Measurements from ENCODE around the gene TTC27. TPM values are rescaled to one million over a fixed set of nuclear protein-coding genes. Genes with fewer than 3 reads are reported as not detected.
"Not testable (repeated sequence)": the region's sequence is repeated elsewhere in the genome, so short reads cannot be mapped to it uniquely, and the experiment has no call there.

Gene TTC27
- total RNA-seq, 2 donors from 2014 or later, result 16.4 to 20.3 TPM

- Histone ChIP-seq H3K36me3 (ENCODE audit: control insufficient read depth, insufficient read depth, low read length) (no peaks in the 10 kb centered on the region), H3K27ac (ENCODE audit: low read depth, low read length) (no peak overlapping the region), H3K4me1 (ENCODE audit: control insufficient read depth, insufficient read depth, low read length) (peaks cover 3% of the 10 kb centered on the region), H3K27me3 (ENCODE audit: control insufficient read depth, insufficient read depth, low read length, poor library complexity, severe bottlenecking) (no peaks in the 10 kb centered on the region), H3K9ac (ENCODE audit: extremely low read depth, low read length, poor library complexity, severe bottlenecking) (no peak overlapping the region), H3K4me3 (ENCODE audit: low read length) (no peak overlapping the region), H3K9me3 (ENCODE audit: control insufficient read depth, low read length) (no peaks in the 10 kb centered on the region)
- Mint-ChIP-seq H3K4me1 (peaks cover 7% of the 10 kb centered on the region), H3K9me3 (peaks cover 19% of the 10 kb centered on the region), H3K27ac (no peak overlapping the region), H3K27me3 (ENCODE audit: insufficient read depth) (no peaks in the 10 kb centered on the region), H3K4me3 (no peak overlapping the region), H3K36me3 (ENCODE audit: low read depth) (peaks cover 15% of the 10 kb centered on the region)
- no peak for DNase-seq
- TF ChIP-seq, protein P1, sequence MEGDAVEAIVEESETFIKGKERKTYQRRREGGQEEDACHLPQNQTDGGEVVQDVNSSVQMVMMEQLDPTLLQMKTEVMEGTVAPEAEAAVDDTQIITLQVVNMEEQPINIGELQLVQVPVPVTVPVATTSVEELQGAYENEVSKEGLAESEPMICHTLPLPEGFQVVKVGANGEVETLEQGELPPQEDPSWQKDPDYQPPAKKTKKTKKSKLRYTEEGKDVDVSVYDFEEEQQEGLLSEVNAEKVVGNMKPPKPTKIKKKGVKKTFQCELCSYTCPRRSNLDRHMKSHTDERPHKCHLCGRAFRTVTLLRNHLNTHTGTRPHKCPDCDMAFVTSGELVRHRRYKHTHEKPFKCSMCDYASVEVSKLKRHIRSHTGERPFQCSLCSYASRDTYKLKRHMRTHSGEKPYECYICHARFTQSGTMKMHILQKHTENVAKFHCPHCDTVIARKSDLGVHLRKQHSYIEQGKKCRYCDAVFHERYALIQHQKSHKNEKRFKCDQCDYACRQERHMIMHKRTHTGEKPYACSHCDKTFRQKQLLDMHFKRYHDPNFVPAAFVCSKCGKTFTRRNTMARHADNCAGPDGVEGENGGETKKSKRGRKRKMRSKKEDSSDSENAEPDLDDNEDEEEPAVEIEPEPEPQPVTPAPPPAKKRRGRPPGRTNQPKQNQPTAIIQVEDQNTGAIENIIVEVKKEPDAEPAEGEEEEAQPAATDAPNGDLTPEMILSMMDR (conservative IDR thresholded peaks at IDR 0.05), result no peak
Measured at GRCh38 chr2:32750880-32751279, 123.0 kb downstream of the TTC27 start.

GRCh38 chr2:32752205-32752604, 124.4 kb downstream of the TTC27 start:
- Histone ChIP-seq H3K27ac (ENCODE audit: low read depth, low read length) (no peak overlapping the region), H3K27me3 (ENCODE audit: control insufficient read depth, insufficient read depth, low read length, poor library complexity, severe bottlenecking) (no peaks in the 10 kb centered on the region), H3K9ac (ENCODE audit: extremely low read depth, low read length, poor library complexity, severe bottlenecking) (no peak overlapping the region), H3K4me1 (ENCODE audit: control insufficient read depth, insufficient read depth, low read length) (peaks cover 3% of the 10 kb centered on the region), H3K36me3 (ENCODE audit: control insufficient read depth, insufficient read depth, low read length) (no peaks in the 10 kb centered on the region), H3K4me3 (ENCODE audit: low read length) (no peak overlapping the region), H3K9me3 (ENCODE audit: control insufficient read depth, low read length) (no peaks in the 10 kb centered on the region)
- no peak for DNase-seq
- Mint-ChIP-seq H3K9me3 (peaks cover 19% of the 10 kb centered on the region), H3K36me3 (ENCODE audit: low read depth) (peaks cover 22% of the 10 kb centered on the region), H3K4me1 (peaks cover 7% of the 10 kb centered on the region), H3K27ac (no peak overlapping the region), H3K4me3 (no peak overlapping the region), H3K27me3 (ENCODE audit: insufficient read depth) (no peaks in the 10 kb centered on the region)
- WGBS, 2 experiments (ENCODE audit: insufficient coverage in 1 of 2, insufficient read length in 1 of 2), result 63 to 70% methylated on average over 2 of the region's 2 CpGs
- TF ChIP-seq, protein P1 (conservative IDR thresholded peaks at IDR 0.05), result no peak

DNA sequence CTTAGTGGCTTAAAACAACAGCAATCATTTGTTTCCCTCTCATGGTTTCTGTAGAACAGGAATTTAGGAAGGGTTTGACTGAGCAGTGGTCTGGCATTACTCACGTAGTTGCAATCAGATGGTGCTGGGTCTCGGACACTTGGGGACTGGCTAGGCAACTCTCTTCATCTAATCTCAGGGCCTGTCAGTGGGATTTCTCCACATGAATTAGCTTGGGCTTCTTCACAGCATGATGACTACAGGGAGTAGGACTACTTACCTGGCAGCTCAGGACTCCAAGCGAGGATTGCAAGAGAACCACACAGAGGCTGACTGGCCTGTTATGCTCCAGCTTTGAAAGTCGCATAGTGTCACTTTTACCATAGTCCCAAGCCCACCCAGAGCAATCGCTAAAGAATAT, 125.1 kb downstream of the TTC27 start:
- Histone ChIP-seq H3K9me3 (ENCODE audit: control insufficient read depth, low read length) (no peaks in the 10 kb centered on the region), H3K27me3 (ENCODE audit: control insufficient read depth, insufficient read depth, low read length, poor library complexity, severe bottlenecking) (no peaks in the 10 kb centered on the region), H3K36me3 (ENCODE audit: control insufficient read depth, insufficient read depth, low read length) (no peaks in the 10 kb centered on the region), H3K4me3 (ENCODE audit: low read length) (no peak overlapping the region), H3K27ac (ENCODE audit: low read depth, low read length) (no peak overlapping the region), H3K4me1 (ENCODE audit: control insufficient read depth, insufficient read depth, low read length) (peaks cover 3% of the 10 kb centered on the region), H3K9ac (ENCODE audit: extremely low read depth, low read length, poor library complexity, severe bottlenecking) (no peak overlapping the region)
- Mint-ChIP-seq H3K27ac (no peak overlapping the region), H3K4me3 (no peak overlapping the region), H3K27me3 (ENCODE audit: insufficient read depth) (no peaks in the 10 kb centered on the region), H3K4me1 (peaks cover 7% of the 10 kb centered on the region), H3K9me3 (peaks cover 17% of the 10 kb centered on the region), H3K36me3 (ENCODE audit: low read depth) (peaks cover 19% of the 10 kb centered on the region)
- TF ChIP-seq, protein P1 (conservative IDR thresholded peaks at IDR 0.05), result no peak
- DNase-seq, result no peak
- WGBS, 2 experiments (ENCODE audit: insufficient coverage in 1 of 2, insufficient read length in 1 of 2), result 97 to 100% methylated on average over 4 of the region's 5 CpGs

- not testable (repeated sequence) for H3K27me3 ChIP-seq (ENCODE audit: control insufficient read depth, insufficient read depth, low read length, poor library complexity, severe bottlenecking); H3K9me3 ChIP-seq (ENCODE audit: control insufficient read depth, low read length); H3K36me3 ChIP-seq (ENCODE audit: control insufficient read depth, insufficient read depth, low read length); H3K27ac ChIP-seq (ENCODE audit: low read depth, low read length); H3K9ac ChIP-seq (ENCODE audit: extremely low read depth, low read length, poor library complexity, severe bottlenecking); H3K4me3 Mint-ChIP-seq; H3K4me3 ChIP-seq (ENCODE audit: low read length); H3K4me1 ChIP-seq (ENCODE audit: control insufficient read depth, insufficient read depth, low read length); H3K27me3 Mint-ChIP-seq (ENCODE audit: insufficient read depth); H3K4me1 Mint-ChIP-seq; DNase-seq; H3K27ac Mint-ChIP-seq
- H3K36me3 Mint-ChIP-seq (ENCODE audit: low read depth), result peaks cover 18% of the 10 kb centered on the region
- peaks cover 17% of the 10 kb centered on the region for H3K9me3 Mint-ChIP-seq
- WGBS, 2 experiments (ENCODE audit: insufficient coverage in 1 of 2, insufficient read length in 1 of 2), result 73 to 91% methylated on average over 3 to 18 of the region's 31 CpGs
Measured at GRCh38 chr2:32754676-32755075, 126.8 kb downstream of the TTC27 start.

Data from endodermal cell (in vitro differentiated cells).